Mucosa of rectum (tissue), 2 donors: ENCODE results near the gene NEGR1.

Experiments
- H3K27ac ChIP-seq, 2 donors: one replicate each; pipeline ENCODE4 v1.7.0; 2013; ENCODE audit warnings: inconsistent platforms in 2 of 2, low read depth in 2 of 2, low read length in 2 of 2
- H3K27me3 ChIP-seq, 2 donors: one replicate each; pipeline ENCODE4 v1.7.0; 2013; ENCODE audit warnings: low read length in 2 of 2; ENCODE audit not compliant: control insufficient read depth in 2 of 2, insufficient read depth in 2 of 2
- H3K36me3 ChIP-seq, 2 donors: one replicate each; pipeline ENCODE4 v1.7.0; 2013; ENCODE audit warnings: low read length in 2 of 2; ENCODE audit not compliant: control insufficient read depth in 2 of 2, insufficient read depth in 2 of 2
- H3K4me1 ChIP-seq, 2 donors: one replicate each; pipeline ENCODE4 v1.7.0; 2013; ENCODE audit warnings: low read length in 2 of 2, mild to moderate bottlenecking in 1 of 2; ENCODE audit not compliant: control insufficient read depth in 2 of 2, insufficient read depth in 2 of 2
- H3K4me3 ChIP-seq, 2 donors: one replicate each; pipeline ENCODE4 v1.7.0; 2013; ENCODE audit warnings: low read length in 2 of 2
- H3K9ac ChIP-seq, 2 donors: one replicate each; pipeline ENCODE4 v1.7.0; 2013; ENCODE audit warnings: low read length in 2 of 2, low read depth in 1 of 2, mild to moderate bottlenecking in 1 of 2
- H3K9me3 ChIP-seq, 2 donors: one replicate each; pipeline ENCODE4 v1.7.0; 2013; ENCODE audit warnings: low read length in 2 of 2; ENCODE audit not compliant: control insufficient read depth in 2 of 2
- donor health status: healthy.
- donor health status: Normal muscosa, but diverticular disease.

NEGR1 gene

DNA sequence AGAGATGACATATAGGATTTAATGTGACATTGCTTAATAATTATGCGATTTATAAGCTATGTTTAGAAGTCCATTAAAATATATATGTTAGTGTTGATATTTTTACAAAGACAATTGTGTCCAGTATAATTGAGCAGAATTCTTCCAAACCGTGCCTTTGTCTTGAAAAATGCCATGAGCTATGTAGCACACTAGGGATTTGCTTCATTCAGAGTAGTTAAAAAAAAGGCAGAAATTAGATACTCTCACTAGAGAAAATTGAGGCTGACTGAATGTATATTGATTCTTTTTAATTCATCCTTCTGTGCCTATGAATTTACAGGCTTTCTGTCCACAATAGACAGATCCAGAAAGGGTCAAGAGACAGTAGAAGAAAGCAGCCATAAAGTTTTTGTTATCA, 429.0 kb downstream of the NEGR1 start:
- Histone ChIP-seq H3K9ac (no peak overlapping the region), H3K27ac (no peak overlapping the region), H3K27me3 (no peaks in the 10 kb centered on the region), H3K9me3 (no peaks in the 10 kb centered on the region), H3K4me3 (no peak overlapping the region), H3K4me1 (no peaks in the 10 kb centered on the region), H3K36me3 (no peaks in the 10 kb centered on the region)

DNA sequence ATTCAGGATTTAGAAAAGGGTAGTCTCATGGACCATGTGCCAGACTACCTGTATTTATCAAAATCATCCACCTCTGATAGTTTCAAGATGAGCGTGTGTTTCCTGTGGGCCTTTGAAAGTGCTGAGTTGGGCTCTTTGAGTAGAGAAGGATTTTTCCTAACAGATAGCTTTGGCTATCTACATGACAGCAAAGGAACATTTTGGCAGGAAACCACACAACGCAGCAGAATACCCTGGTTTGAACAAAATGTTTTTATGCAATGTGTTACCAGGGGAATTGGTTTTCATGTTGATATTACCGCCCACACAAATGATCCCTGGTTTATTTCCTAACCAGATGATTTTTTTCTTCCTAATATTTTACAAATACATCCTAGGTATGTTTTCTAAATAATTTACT, 431.4 kb downstream of the NEGR1 start:
- no peaks in the 10 kb centered on the region for H3K9me3 ChIP-seq
- H3K36me3 ChIP-seq, result no peaks in the 10 kb centered on the region
- no peaks in the 10 kb centered on the region for H3K4me1 ChIP-seq
- no peak overlapping the region for H3K27ac ChIP-seq
- H3K27me3 ChIP-seq, result no peaks in the 10 kb centered on the region
- H3K4me3 ChIP-seq, result no peak overlapping the region
- H3K9ac ChIP-seq, result no peak overlapping the region

DNA sequence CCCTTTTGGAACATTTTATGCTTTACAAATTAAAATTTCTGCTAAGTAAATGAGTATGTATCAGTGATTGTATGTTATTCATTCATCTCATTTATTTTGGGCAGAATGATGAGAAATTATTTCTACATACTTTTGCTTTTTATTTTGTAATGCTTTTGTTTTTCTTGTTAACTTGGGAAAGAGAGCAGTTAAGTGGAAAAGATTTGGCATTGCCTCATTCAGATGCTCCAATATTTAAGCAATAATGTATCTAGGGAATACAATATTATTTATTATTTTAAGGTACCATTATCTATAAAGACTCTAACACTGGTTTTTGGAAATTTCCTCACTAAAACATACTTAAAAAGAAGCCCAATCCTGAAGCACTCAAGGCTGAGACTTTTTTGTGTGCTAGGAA, 431.8 kb downstream of the NEGR1 start:
- Histone ChIP-seq H3K9ac (no peak overlapping the region), H3K9me3 (no peaks in the 10 kb centered on the region), H3K27me3 (no peaks in the 10 kb centered on the region), H3K4me1 (no peaks in the 10 kb centered on the region), H3K4me3 (no peak overlapping the region), H3K36me3 (no peaks in the 10 kb centered on the region), H3K27ac (no peak overlapping the region)

DNA sequence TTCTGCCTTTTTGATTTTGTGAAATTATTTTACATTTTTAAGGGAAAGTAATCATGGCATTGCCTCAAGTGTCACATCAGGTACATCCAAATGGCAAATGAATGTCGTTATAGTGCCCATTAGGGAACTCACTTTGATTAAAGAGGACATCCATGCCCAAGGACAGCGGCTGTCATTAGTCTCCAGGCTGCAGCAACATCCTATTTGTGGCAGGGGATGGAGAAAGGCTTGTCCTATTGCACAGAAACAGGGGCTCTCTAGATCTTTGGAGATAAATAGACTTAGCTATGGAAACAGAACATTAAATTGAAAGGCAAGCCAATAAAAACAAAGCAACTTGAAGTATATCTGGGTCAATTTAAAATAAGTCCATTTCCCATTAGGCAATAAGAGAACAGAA, 439.3 kb downstream of the NEGR1 start:
- Histone ChIP-seq H3K36me3 (no peaks in the 10 kb centered on the region), H3K9ac (no peak overlapping the region), H3K9me3 (no peaks in the 10 kb centered on the region), H3K27ac (no peak overlapping the region), H3K27me3 (no peaks in the 10 kb centered on the region), H3K4me3 (no peak overlapping the region), H3K4me1 (no peaks in the 10 kb centered on the region)

DNA sequence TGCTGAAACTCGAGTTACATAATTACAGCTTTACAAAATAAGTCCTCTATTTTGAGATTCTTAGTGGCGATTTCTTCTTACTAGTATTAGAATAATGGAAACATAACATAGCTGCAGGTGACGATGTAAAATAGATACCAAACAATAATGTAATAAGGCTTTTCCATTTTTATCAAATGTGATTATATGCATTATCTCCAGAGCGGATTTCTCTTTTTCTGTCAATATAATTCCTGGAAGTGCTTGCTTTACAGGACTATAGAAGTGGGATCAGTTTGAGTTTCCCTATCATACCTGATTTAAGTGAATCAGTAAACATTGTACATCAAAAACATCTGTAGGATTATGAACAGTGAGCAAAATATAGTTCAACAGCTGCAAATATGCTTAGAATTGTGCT, 442.5 kb downstream of the NEGR1 start:
- Histone ChIP-seq H3K4me3 (no peak overlapping the region), H3K9me3 (no peaks in the 10 kb centered on the region), H3K4me1 (peaks cover 2 to 3% of the 10 kb centered on the region in 2 donors), H3K9ac (no peak overlapping the region), H3K27ac (no peak overlapping the region), H3K27me3 (no peaks in the 10 kb centered on the region), H3K36me3 (no peaks in the 10 kb centered on the region)

DNA sequence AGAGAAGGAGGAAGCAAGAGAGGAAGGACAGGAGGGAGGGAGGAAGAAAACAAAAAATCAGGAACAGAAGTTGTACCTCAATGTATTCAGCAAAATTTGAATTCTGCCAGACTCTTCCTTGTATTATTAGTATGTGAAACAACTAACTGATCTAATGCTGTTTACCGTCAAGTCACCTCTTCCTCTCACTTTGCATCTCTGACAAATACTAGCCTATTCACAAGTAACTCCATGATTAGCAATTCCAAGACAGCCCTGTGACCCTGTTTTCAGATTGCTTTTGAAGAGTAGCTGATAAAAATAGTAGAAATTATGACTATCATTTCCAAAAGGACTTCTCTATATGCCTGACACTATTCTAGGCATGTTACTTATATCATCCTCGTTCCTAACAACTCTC, 445.4 kb downstream of the NEGR1 start:
- no peak overlapping the region for H3K27ac ChIP-seq
- H3K36me3 ChIP-seq, result no peaks in the 10 kb centered on the region
- peaks cover 3 to 11% of the 10 kb centered on the region in 2 donors for H3K4me1 ChIP-seq
- H3K9me3 ChIP-seq, result no peaks in the 10 kb centered on the region
- no peak overlapping the region for H3K9ac ChIP-seq
- no peak overlapping the region for H3K4me3 ChIP-seq
- no peaks in the 10 kb centered on the region for H3K27me3 ChIP-seq

DNA sequence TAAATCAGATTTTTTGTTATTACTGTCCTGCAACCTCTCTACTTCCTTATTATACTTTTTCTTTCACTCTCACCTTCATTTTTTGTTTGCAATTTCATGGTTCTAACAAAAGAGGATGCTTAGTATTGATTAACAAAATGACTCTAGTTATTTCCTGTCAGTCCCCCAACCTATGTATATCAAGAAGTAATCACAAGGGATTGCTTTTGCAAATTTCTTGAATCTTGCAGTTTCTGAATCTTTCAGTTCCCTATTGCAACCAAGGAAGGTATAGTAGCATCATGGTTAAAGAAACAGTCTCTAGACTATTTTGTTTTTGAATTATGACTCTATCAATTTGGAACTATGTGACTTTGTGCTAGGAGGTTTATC, 446.9 kb downstream of the NEGR1 start:
- H3K9ac ChIP-seq, result no peak overlapping the region
- no peaks in the 10 kb centered on the region for H3K9me3 ChIP-seq
- H3K36me3 ChIP-seq, result no peaks in the 10 kb centered on the region
- no peak overlapping the region for H3K4me3 ChIP-seq
- no peaks in the 10 kb centered on the region for H3K27me3 ChIP-seq
- no peak overlapping the region for H3K27ac ChIP-seq
- H3K4me1 ChIP-seq, result peaks cover 3 to 11% of the 10 kb centered on the region in 2 donors

DNA sequence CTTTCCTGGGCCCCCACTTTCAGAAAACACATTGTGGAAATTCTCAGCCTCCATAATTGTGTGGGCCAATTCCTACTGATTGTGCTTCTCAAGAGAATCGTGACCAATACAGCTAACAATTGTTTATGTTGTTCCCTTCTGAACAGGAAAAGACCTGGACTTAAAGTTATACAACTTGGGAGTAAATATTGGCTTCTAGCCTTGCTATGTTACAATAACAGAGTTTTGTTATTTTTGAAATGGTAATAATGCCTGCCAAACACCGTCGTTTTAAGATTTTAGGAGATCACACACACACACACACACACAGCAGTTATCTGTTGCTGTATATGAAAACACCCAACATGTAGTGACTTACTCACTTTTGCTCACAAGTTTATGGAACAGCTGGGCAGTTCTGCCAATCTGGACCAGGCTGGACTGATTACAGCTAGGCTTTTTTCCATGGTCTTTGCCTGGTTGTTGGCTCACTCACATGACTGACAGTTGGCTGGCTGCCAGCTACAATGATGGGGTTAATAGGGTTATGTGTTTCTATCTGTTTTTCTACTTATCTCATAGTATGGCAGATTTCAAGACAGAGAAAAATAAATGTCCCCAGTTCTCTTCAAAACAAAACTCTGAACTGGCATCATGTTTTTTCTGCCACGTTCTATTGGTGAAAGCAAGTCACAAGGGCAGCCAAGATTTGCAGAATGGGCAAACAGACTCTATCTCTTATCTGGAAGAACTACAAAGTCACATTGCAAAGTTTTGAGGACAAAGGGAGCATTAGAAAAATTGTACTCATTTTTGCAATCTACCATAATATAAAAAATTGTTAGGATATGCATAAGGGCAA, 447.5 kb downstream of the NEGR1 start:
- Histone ChIP-seq H3K36me3 (no peaks in the 10 kb centered on the region), H3K4me1 (peaks cover 3 to 11% of the 10 kb centered on the region in 2 donors), H3K4me3 (no peak overlapping the region), H3K27me3 (no peaks in the 10 kb centered on the region), H3K9ac (no peak overlapping the region), H3K27ac (peak overlapping the region in 1 of 2 donors; percentile 24), H3K9me3 (no peaks in the 10 kb centered on the region)

DNA sequence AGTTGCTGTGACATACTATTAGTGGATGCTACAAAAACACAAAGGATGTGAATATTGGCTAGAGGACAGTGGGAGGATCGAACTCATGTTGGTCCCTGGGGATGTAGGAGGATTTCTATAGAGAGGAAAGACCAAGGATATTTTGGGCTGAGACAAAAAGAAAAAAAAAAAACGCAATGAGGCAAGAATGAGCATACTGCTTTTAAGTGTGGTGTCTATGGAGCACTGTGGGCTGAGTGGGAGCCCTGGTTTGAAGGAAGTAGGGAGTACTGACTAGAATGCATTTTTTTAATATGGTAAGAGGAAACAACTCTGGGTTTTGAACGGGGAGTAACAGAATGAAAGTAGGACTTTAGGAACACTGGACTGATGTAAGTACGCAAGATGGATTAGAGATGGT, 450.7 kb downstream of the NEGR1 start:
- H3K9me3 ChIP-seq, result no peaks in the 10 kb centered on the region
- no peaks in the 10 kb centered on the region for H3K27me3 ChIP-seq
- peaks cover 6 to 11% of the 10 kb centered on the region in 2 donors for H3K4me1 ChIP-seq
- H3K27ac ChIP-seq, result no peak overlapping the region
- H3K4me3 ChIP-seq, result no peak overlapping the region
- no peak overlapping the region for H3K9ac ChIP-seq
- no peaks in the 10 kb centered on the region for H3K36me3 ChIP-seq

DNA sequence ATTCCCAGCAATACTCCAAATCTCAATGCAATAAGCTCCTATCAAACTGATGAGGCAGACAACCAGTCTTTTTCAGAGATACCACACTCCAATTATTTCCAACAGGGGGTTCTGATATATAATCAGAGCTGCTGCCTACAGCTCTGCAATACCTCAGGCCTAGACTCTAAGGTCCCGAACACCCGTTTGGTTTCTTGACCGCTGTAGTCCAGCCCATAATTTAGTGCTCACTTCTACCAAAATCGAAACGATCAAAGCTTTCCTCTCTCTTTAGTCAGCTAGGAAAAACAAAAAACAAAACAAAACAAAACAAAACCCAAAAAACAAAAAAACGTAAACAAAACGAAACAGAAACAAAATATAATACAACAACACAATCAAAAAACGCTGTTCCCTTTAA, 453.0 kb downstream of the NEGR1 start:
- H3K36me3 ChIP-seq, result no peaks in the 10 kb centered on the region
- H3K4me1 ChIP-seq, result peaks cover 2 to 3% of the 10 kb centered on the region in 2 donors
- H3K4me3 ChIP-seq, result no peak overlapping the region
- no peak overlapping the region for H3K27ac ChIP-seq
- H3K27me3 ChIP-seq, result no peaks in the 10 kb centered on the region
- no peak overlapping the region for H3K9ac ChIP-seq
- no peaks in the 10 kb centered on the region for H3K9me3 ChIP-seq
